Activated B cell treated with CpG ODN at 0.5 μM for 24 hours (primary cell): Measurements from ENCODE around the gene GGT6. TPM values are rescaled to one million over a fixed set of nuclear protein-coding genes. Genes with fewer than 3 reads are reported as not detected.

Experiments used
- ATAC-seq: fragments of 200-7000 bp; cut with Tn5 transposase; one replicate; pipeline ENCODE4 v1.10.0; 2021; ENCODE audit warnings: low read depth, mild to moderate bottlenecking, moderate library complexity
- CTCF ChIA-PET: fragments of 350-600 bp; sonication (Branson Sonifier 250); formaldehyde crosslinking; loops from one replicate; lab custom pipeline; 2021; ENCODE audit warnings: antibody characterized with exemption; lab: Charles Lee
- POLR2A ChIA-PET: fragments of 350-600 bp; sonication (Branson Sonifier 250); formaldehyde crosslinking; loops from one replicate; lab custom pipeline; 2021; ENCODE audit warnings: antibody characterized with exemption; lab: Charles Lee
- DNase-seq: peaks from one replicate; pipeline ENCODE4 v3.0.0; 2022
- H3K27ac Mint-ChIP-seq: one replicate; pipeline ENCODE4 v1.8.0; 2020; ENCODE audit warnings: mixed read lengths
- H3K27me3 Mint-ChIP-seq: one replicate; pipeline ENCODE4 v1.8.0; 2021; ENCODE audit warnings: mixed read lengths
- H3K36me3 Mint-ChIP-seq: one replicate; pipeline ENCODE4 v1.8.0; 2021; ENCODE audit warnings: low read depth, mixed read lengths
- H3K4me1 Mint-ChIP-seq: one replicate; pipeline ENCODE4 v1.8.0; 2021; ENCODE audit warnings: mixed read lengths
- H3K4me3 Mint-ChIP-seq: one replicate; pipeline ENCODE4 v1.8.0; 2020; ENCODE audit warnings: mild to moderate bottlenecking, mixed read lengths
- H3K9me3 Mint-ChIP-seq: one replicate; pipeline ENCODE4 v1.8.0; 2020; ENCODE audit warnings: mixed read lengths
- CTCF ChIP-seq: fragments of 200-600 bp; IDR thresholded peaks from one replicate; pipeline ENCODE4 v1.8.0; 2022; ENCODE audit warnings: antibody characterized with exemption, mild to moderate bottlenecking
- intact Hi-C: fragments of 100-400 bp; cut with micrococcal nuclease; formaldehyde crosslinking; loops from one replicate; pipeline ENCODE4 v1.15.1; 2024
- total RNA-seq: library from RNA; stranded (reverse); gene quantifications from 2 replicates; pipeline ENCODE4 v1.2.3, GENCODE V29; 2022

The GGT6 gene
- total RNA-seq, 1 donor from 2014 or later: not detected

- CTCF ChIA-PET: interaction anchor here (1.7 to 2.7 kb wide), 3 partner anchors 11 to 14 kb away, joined by 6 to 12 read pairs (median 9); no protein-coding TSS in a partner anchor
- H3K27me3 Mint-ChIP-seq: no peaks in the 10 kb centered on the region
- H3K4me3 Mint-ChIP-seq: peak overlapping the region; percentile 96
- DNase-seq (no peak), ATAC-seq (no peak)
- no peaks in the 10 kb centered on the region for H3K9me3 Mint-ChIP-seq
- H3K4me1 Mint-ChIP-seq: peaks cover 28% of the 10 kb centered on the region
- no peak for TF ChIP-seq CTCF
- no peak overlapping the region for H3K27ac Mint-ChIP-seq
- peaks cover 51% of the 10 kb centered on the region for H3K36me3 Mint-ChIP-seq
- intact Hi-C loops: loop anchor here (2.0 kb wide), 1 partner anchor 157 kb away; the partner anchor contains the start of gene ARRB2
- POLR2A ChIA-PET: interaction anchor here (1.0 to 2.3 kb wide), 3 partner anchors 9 to 410 kb away, joined by 3 to 13 read pairs (median 4); partner anchors contain the start of genes CYB5D2 and ZZEF1
Observed at GRCh38 chr17:4553669-4554068, 6.7 kb downstream of the GGT6 start.

- intact Hi-C loops: no loop called here
- no peak for TF ChIP-seq CTCF
- H3K4me3 Mint-ChIP-seq: no peak overlapping the region
- no peaks in the 10 kb centered on the region for H3K9me3 Mint-ChIP-seq
- H3K4me1 Mint-ChIP-seq: peaks cover 28% of the 10 kb centered on the region
- H3K36me3 Mint-ChIP-seq: peaks cover 66% of the 10 kb centered on the region
- no peaks in the 10 kb centered on the region for H3K27me3 Mint-ChIP-seq
- H3K27ac Mint-ChIP-seq: no peak overlapping the region
- ChIA-PET CTCF (interaction anchor here (0.9 to 2.7 kb wide), 2 partner anchors 11 to 15 kb away, joined by 3 to 12 read pairs; no protein-coding TSS in a partner anchor), POLR2A (no interaction called here)
- no peak for ATAC-seq
- no peak for DNase-seq
Observed at GRCh38 chr17:4551796-4552525, 8.4 kb downstream of the GGT6 start.

DNA sequence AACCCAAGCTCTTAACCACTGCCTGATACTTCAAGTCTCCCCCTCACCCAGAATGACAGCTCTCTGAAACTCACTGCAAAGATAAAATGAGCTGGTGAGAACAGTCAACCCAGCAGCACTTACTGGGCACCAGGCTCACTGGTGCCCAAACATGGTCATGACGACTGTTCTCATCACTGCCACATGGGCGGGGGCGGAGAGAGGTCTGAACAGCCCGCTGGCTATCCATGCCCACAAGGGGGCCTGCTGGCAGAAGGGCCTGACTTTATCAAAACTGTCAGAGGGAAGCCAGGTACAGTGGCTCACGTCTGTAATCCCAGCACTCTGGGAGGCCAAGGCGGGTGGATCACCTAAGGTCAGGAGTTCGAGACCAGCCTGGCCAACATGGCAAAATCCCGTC lies 9.2 kb downstream of the GGT6 start:
- DNase-seq: no peak
- POLR2A ChIA-PET: no interaction called here
- no peak for ATAC-seq
- H3K27me3 Mint-ChIP-seq: no peaks in the 10 kb centered on the region
- intact Hi-C loops: no loop called here
- CTCF ChIA-PET: interaction anchor here (2.7 kb wide), 1 partner anchor 16 kb away, joined by 12 read pairs; no protein-coding TSS in a partner anchor
- no peak overlapping the region for H3K4me3 Mint-ChIP-seq
- no peak for TF ChIP-seq CTCF
- H3K27ac Mint-ChIP-seq: no peak overlapping the region
- no peaks in the 10 kb centered on the region for H3K9me3 Mint-ChIP-seq
- H3K36me3 Mint-ChIP-seq: peaks cover 73% of the 10 kb centered on the region
- peaks cover 27% of the 10 kb centered on the region for H3K4me1 Mint-ChIP-seq

GRCh38 chr17:4550534-4551039 lies 9.8 kb downstream of the GGT6 start:
- H3K4me3 Mint-ChIP-seq: no peak overlapping the region
- no peak for ATAC-seq
- no peaks in the 10 kb centered on the region for H3K27me3 Mint-ChIP-seq
- CTCF ChIA-PET: no interaction called here
- no peak for DNase-seq
- H3K36me3 Mint-ChIP-seq: peaks cover 77% of the 10 kb centered on the region
- POLR2A ChIA-PET: interaction anchor here (0.7 kb wide), 1 partner anchor 12 kb away, joined by 3 read pairs; no protein-coding TSS in a partner anchor
- TF ChIP-seq CTCF: no peak
- H3K9me3 Mint-ChIP-seq: no peaks in the 10 kb centered on the region
- intact Hi-C loops: no loop called here
- H3K27ac Mint-ChIP-seq: no peak overlapping the region
- peaks cover 21% of the 10 kb centered on the region for H3K4me1 Mint-ChIP-seq
